GM12878 (cell line): ENCODE results near the gene CHRNA5. TPM values are rescaled to one million over a fixed set of nuclear protein-coding genes. Genes with fewer than 3 reads are reported as not detected.

ENCODE experiments used
- BACH1 ChIP-seq: fragments of 450-650 bp; IDR thresholded peaks from 2 replicates; pipeline ENCODE4 v1.6.1; 2017; ENCODE audit warnings: mild to moderate bottlenecking, borderline replicate concordance
- BCL3 ChIP-seq: IDR thresholded peaks from 2 replicates; pipeline ENCODE4 v1.6.1; 2011; ENCODE audit warnings: borderline replicate concordance, low read depth, mild to moderate bottlenecking, moderate library complexity, low read length; ENCODE audit not compliant: insufficient read depth, poor library complexity, severe bottlenecking
- CHD1 ChIP-seq: IDR thresholded peaks from 2 replicates; pipeline ENCODE4 v1.6.1; 2012; ENCODE audit warnings: low read depth, low read length, improper control_type of control experiment
- E2F8 ChIP-seq: fragments of 450-650 bp; IDR thresholded peaks from 2 replicates; pipeline ENCODE4 v1.6.1; 2018; ENCODE audit warnings: mild to moderate bottlenecking, low read depth, moderate library complexity; ENCODE audit not compliant: partially characterized antibody
- GABPA ChIP-seq: IDR thresholded peaks from 2 replicates; pipeline ENCODE4 v1.6.1; 2014; ENCODE audit warnings: antibody characterized with exemption, low read depth, mild to moderate bottlenecking, inconsistent platforms
- IKZF1 ChIP-seq: fragments of 450-650 bp; conservative IDR thresholded peaks from 2 replicates; pipeline ENCODE4 v1.6.1; 2017; ENCODE audit warnings: antibody characterized with exemption, mild to moderate bottlenecking
- IRF5 ChIP-seq: fragments of 450-650 bp; IDR thresholded peaks from 2 replicates; pipeline ENCODE4 v1.6.1; 2017; ENCODE audit warnings: borderline replicate concordance
- NBN ChIP-seq: fragments of 450-650 bp; IDR thresholded peaks from 2 replicates; pipeline ENCODE4 v1.6.1; 2016
- NFYB ChIP-seq: IDR thresholded peaks from 2 replicates; pipeline ENCODE4 v1.6.1; 2011; ENCODE audit warnings: low read depth, mild to moderate bottlenecking, low read length, improper control_type of control experiment, moderate library complexity; ENCODE audit not compliant: insufficient read depth
- NKRF ChIP-seq: fragments of 450-650 bp; conservative IDR thresholded peaks from 2 replicates; pipeline ENCODE4 v1.6.1; 2017; ENCODE audit warnings: mild to moderate bottlenecking, moderate library complexity
- NR2F1 ChIP-seq: fragments of 450-650 bp; conservative IDR thresholded peaks from 2 replicates; pipeline ENCODE4 v1.6.1; 2017; ENCODE audit warnings: mild to moderate bottlenecking
- POLR2A ChIP-seq: IDR thresholded peaks from 2 replicates; pipeline ENCODE4 v1.6.1; 2011; ENCODE audit warnings: low read depth, mild to moderate bottlenecking, low read length
- RFX5 ChIP-seq: IDR thresholded peaks from 2 replicates; pipeline ENCODE4 v1.6.1; 2011; ENCODE audit warnings: low read depth, low read length, improper control_type of control experiment
- SUPT20H ChIP-seq: IDR thresholded peaks from 2 replicates; pipeline ENCODE4 v1.6.1; 2011; ENCODE audit warnings: low read depth, mild to moderate bottlenecking, low read length, moderate library complexity, borderline replicate concordance; ENCODE audit not compliant: control insufficient read depth
- TAF1 ChIP-seq: IDR thresholded peaks from 2 replicates; pipeline ENCODE4 v1.6.1; 2011; ENCODE audit warnings: mild to moderate bottlenecking, low read depth, low read length, borderline replicate concordance
- ZNF592 ChIP-seq: fragments of 450-650 bp; IDR thresholded peaks from 2 replicates; pipeline ENCODE4 v1.6.1; 2017; ENCODE audit warnings: mild to moderate bottlenecking, moderate library complexity
- polyA plus RNA-seq, 11 experiments: library from polyadenylated mRNA; depleted of rRNA in 4 of 11; unstranded in 6 of 11; stranded (reverse) in 5 of 11; fragments of >200 nt; fragmentation: Nextera tagmentation in 4 of 11; fragmentation: Illumina TruSeq in 1 of 11; extraction: Ambion mirVana in 4 of 11; extraction: Trizol in 1 of 11; gene quantifications; 1 replicate in 1 of 11; 2 replicates in 10 of 11; pipeline versions ENCODE4 v1.2.1 to v1.2.3, GENCODE V29; 2011 to 2016; ENCODE audit warnings: inconsistent platforms in 2 of 11, missing spikeins in 2 of 11, low read depth in 1 of 11
- total RNA-seq, 4 experiments: library from RNA; depleted of rRNA in 3 of 4; stranded (reverse); fragments of >200 nt in 3 of 4; fragmentation: Illumina TruSeq in 1 of 4; extraction: Trizol in 1 of 4; gene quantifications; 2 replicates each; pipeline versions ENCODE4 v1.2.1 to v1.2.3, GENCODE V29; 2013 to 2021

The CHRNA5 gene
- total and polyA plus RNA-seq, 10 of the 15 experiments (the other 5 are each of a cell fraction or from before 2014, with no cell fraction given): 0.74 to 21.4 (median 12.7) TPM

- TF ChIP-seq ZNF592 (no peak), RFX5 (no peak), NFYB (no peak), CHD1 (no peak), NR2F1 (peak; percentile 62), BACH1 (peak; percentile 83), NBN (no peak), IRF5 (no peak), E2F8 (no peak), SUPT20H (no peak), TAF1 (peak; percentile 49; the same call in 1 of the 2 replicates), POLR2A (peak; percentile 80), IKZF1 (peak; percentile 73), GABPA (no peak), BCL3 (no peak), NKRF (peak; percentile 85)
Measured at GRCh38 chr15:78565097-78565950, at the start of gene CHRNA5 (continued).
